Measurements from ENCODE around the gene CLCN2.

CLCN2 gene

GRCh38 chr3:184360070-184360928 is 1.1 kb downstream of the CLCN2 start:
- no peak for DNase-seq (ENCODE audit: low read depth in 2 of 2)

GRCh38 chr3:184359610-184360009 is 1.8 kb downstream of the CLCN2 start:
- no peak for DNase-seq (ENCODE audit: low read depth in 2 of 2)

GRCh38 chr3:184358921-184359350 is 2.5 kb downstream of the CLCN2 start:
- DNase-seq (ENCODE audit: low read depth in 2 of 2), result no peak

- DNase-seq (ENCODE audit: low read depth in 2 of 2), result no peak
These were observed 3.2 kb downstream of the CLCN2 start for GRCh38 chr3:184358124-184358767.

GRCh38 chr3:184357248-184358123 is 3.9 kb downstream of the CLCN2 start:
- DNase-seq (ENCODE audit: low read depth in 2 of 2), result no peak

- no peak for DNase-seq (ENCODE audit: low read depth in 2 of 2)
These were observed 6.0 kb downstream of the CLCN2 start for GRCh38 chr3:184355261-184356040.

GRCh38 chr3:184354754-184355153 is 6.7 kb downstream of the CLCN2 start:
- no peak for DNase-seq (ENCODE audit: low read depth in 2 of 2)

GRCh38 chr3:184354121-184354728 is 7.2 kb downstream of the CLCN2 start:
- peak in 1 of 2 donors; percentile 32 for DNase-seq (ENCODE audit: low read depth in 2 of 2)

- no peak for DNase-seq (ENCODE audit: low read depth in 2 of 2)
These were observed 7.9 kb downstream of the CLCN2 start for GRCh38 chr3:184353546-184353941.

GRCh38 chr3:184352897-184353545 is 8.4 kb downstream of the CLCN2 start:
- no peak for DNase-seq (ENCODE audit: low read depth in 2 of 2)

- no peak for DNase-seq (ENCODE audit: low read depth in 2 of 2)
These were observed 9.1 kb downstream of the CLCN2 start for GRCh38 chr3:184352149-184352785.

GRCh38 chr3:184351511-184352148 is 9.8 kb downstream of the CLCN2 start:
- no peak for DNase-seq (ENCODE audit: low read depth in 2 of 2)

GRCh38 chr3:184350618-184351017 is 10.8 kb downstream of the CLCN2 start:
- DNase-seq (ENCODE audit: low read depth in 2 of 2), result no peak

GRCh38 chr3:184349563-184350470 is 11.6 kb downstream of the CLCN2 start:
- no peak for DNase-seq (ENCODE audit: low read depth in 2 of 2)

GRCh38 chr3:184348057-184348382 is 13.4 kb downstream of the CLCN2 start:
- no peak for DNase-seq (ENCODE audit: low read depth in 2 of 2)

- DNase-seq (ENCODE audit: low read depth in 2 of 2), result no peak
These were observed 13.9 kb downstream of the CLCN2 start for GRCh38 chr3:184347321-184348056.

GRCh38 chr3:184346480-184347190 is 14.8 kb downstream of the CLCN2 start:
- no peak for DNase-seq (ENCODE audit: low read depth in 2 of 2)
